GM23338 (cell line): ENCODE data around the gene NPAS3. TPM values are rescaled to one million over a fixed set of nuclear protein-coding genes. Genes with fewer than 3 reads are reported as not detected.

Experiments used
- ATAC-seq: fragments of 200-7000 bp; cut with Tn5 transposase; 3 replicates; pipeline ENCODE4 v1.9.1; 2020
- DNase-seq: peaks from one replicate; pipeline ENCODE4 v3.0.0-alpha.2; 2015; ENCODE audit warnings: low spot score
- H2AFZ ChIP-seq: fragments of 200-600 bp; sonication (generic); 2 replicates; pipeline ENCODE4 v1.8.0; 2016; ENCODE audit warnings: antibody characterized with exemption, mild to moderate bottlenecking, moderate library complexity
- H3F3A ChIP-seq: fragments of 200-600 bp; sonication (generic); replicated peaks from 2 replicates; pipeline ENCODE4 v1.8.0; 2017; ENCODE audit warnings: antibody characterized with exemption, mixed run types, low read depth
- H3K27ac ChIP-seq: fragments of 200-600 bp; sonication (generic); 2 replicates; pipeline ENCODE4 v1.6.1; 2016; ENCODE audit warnings: low read depth
- H3K27me3 ChIP-seq: fragments of 200-600 bp; sonication (generic); 2 replicates; pipeline ENCODE4 v1.8.0; 2016; ENCODE audit warnings: mild to moderate bottlenecking, mixed run types, moderate library complexity; ENCODE audit not compliant: insufficient read depth
- H3K36me3 ChIP-seq: fragments of 200-600 bp; sonication (generic); 2 replicates; pipeline ENCODE4 v1.8.0; 2016; ENCODE audit warnings: mild to moderate bottlenecking; ENCODE audit not compliant: insufficient read depth
- H3K4me1 ChIP-seq: fragments of 200-600 bp; sonication (generic); 2 replicates; pipeline ENCODE4 v1.8.0; 2016; ENCODE audit warnings: mild to moderate bottlenecking, moderate library complexity; ENCODE audit not compliant: insufficient read depth
- H3K4me2 ChIP-seq: fragments of 200-600 bp; sonication (generic); 2 replicates; pipeline ENCODE4 v1.7.1; 2017; ENCODE audit warnings: mixed run types
- H3K4me3 ChIP-seq: fragments of 200-600 bp; sonication (generic); 2 replicates; pipeline ENCODE4 v1.6.1; 2016; ENCODE audit warnings: mixed run types
- H3K79me2 ChIP-seq: fragments of 200-600 bp; sonication (generic); replicated peaks from 2 replicates; pipeline ENCODE4 v1.8.0; 2017; ENCODE audit warnings: mild to moderate bottlenecking; ENCODE audit not compliant: insufficient read depth
- H3K9me2 ChIP-seq: fragments of 200-600 bp; sonication (generic); 2 replicates; pipeline ENCODE4 v1.8.0; 2017; ENCODE audit not compliant: insufficient read depth
- H4K20me1 ChIP-seq: fragments of 200-600 bp; sonication (generic); replicated peaks from 2 replicates; pipeline ENCODE4 v1.8.0; 2017; ENCODE audit warnings: mild to moderate bottlenecking; ENCODE audit not compliant: insufficient read depth
- H3K27ac Mint-ChIP-seq: 2 replicates; pipeline ENCODE4 v1.8.0; 2020; ENCODE audit warnings: inconsistent platforms, mild to moderate bottlenecking, moderate library complexity, mixed read lengths
- H3K27me3 Mint-ChIP-seq: 3 replicates; pipeline ENCODE4 v1.8.0; 2022; ENCODE audit warnings: low read depth, mild to moderate bottlenecking, moderate library complexity, mixed read lengths, inconsistent platforms; ENCODE audit not compliant: insufficient read depth, poor library complexity
- H3K36me3 Mint-ChIP-seq: 3 replicates; pipeline ENCODE4 v1.8.0; 2021; ENCODE audit warnings: low read depth, mild to moderate bottlenecking, inconsistent platforms, moderate library complexity, mixed read lengths
- H3K4me1 Mint-ChIP-seq: 3 replicates; pipeline ENCODE4 v1.8.0; 2020; ENCODE audit warnings: mild to moderate bottlenecking, inconsistent platforms, mixed read lengths
- H3K4me3 Mint-ChIP-seq: 3 replicates; pipeline ENCODE4 v1.8.0; 2021; ENCODE audit warnings: moderate library complexity, mild to moderate bottlenecking, inconsistent platforms, mixed read lengths
- H3K9me3 Mint-ChIP-seq: 3 replicates; pipeline ENCODE4 v1.8.0; 2020; ENCODE audit warnings: moderate library complexity, mild to moderate bottlenecking, inconsistent platforms, mixed read lengths
- CREB1 ChIP-seq: fragments of 250-450 bp; sonication (Bioruptor Pico); IDR thresholded peaks from 2 replicates; pipeline ENCODE4 v1.5.0; 2020; ENCODE audit warnings: low read depth, mild to moderate bottlenecking, moderate library complexity
- EZH2 ChIP-seq: fragments of 200-600 bp; sonication (generic); IDR thresholded peaks from one replicate; pipeline ENCODE4 v1.8.0; 2017; ENCODE audit warnings: antibody characterized with exemption, mild to moderate bottlenecking, low read depth; ENCODE audit not compliant: unreplicated experiment
- EZH2phosphoT487 ChIP-seq: fragments of 200-600 bp; sonication (generic); IDR thresholded peaks from one replicate; pipeline ENCODE4 v1.8.1; 2018; ENCODE audit warnings: antibody characterized with exemption; ENCODE audit not compliant: unreplicated experiment
- JUNB ChIP-seq: IDR thresholded peaks from one replicate; pipeline ENCODE4 v1.6.1; 2016; ENCODE audit warnings: antibody characterized with exemption; ENCODE audit not compliant: unreplicated experiment
- NANOG ChIP-seq: IDR thresholded peaks from 2 replicates; pipeline ENCODE4 v1.6.1; 2016; ENCODE audit warnings: antibody characterized with exemption, borderline replicate concordance
- POLR2AphosphoS5 ChIP-seq: IDR thresholded peaks from 2 replicates; pipeline ENCODE4 v1.6.1; 2016; ENCODE audit warnings: antibody characterized with exemption, low read depth
- STAT1 ChIP-seq: IDR thresholded peaks from one replicate; pipeline ENCODE4 v1.6.1; 2016; ENCODE audit warnings: antibody characterized with exemption; ENCODE audit not compliant: unreplicated experiment
- ZNF114 ChIP-seq: fragments of 250-450 bp; sonication (Bioruptor Pico); IDR thresholded peaks from 2 replicates; pipeline ENCODE4 v1.5.0; 2020; ENCODE audit warnings: mild to moderate bottlenecking, moderate library complexity
- ZNF331 ChIP-seq: fragments of 250-450 bp; sonication (Bioruptor Pico); IDR thresholded peaks from 2 replicates; pipeline ENCODE4 v1.5.0; 2020; ENCODE audit warnings: low read depth, mild to moderate bottlenecking, moderate library complexity
- polyA plus RNA-seq: library from polyadenylated mRNA; unstranded; fragments of >200 nt; fragmentation: Nextera tagmentation; extraction: Ambion mirVana; gene quantifications from 2 replicates; pipeline ENCODE4 v1.2.1, GENCODE V29; 2016
- total RNA-seq: library from RNA; depleted of rRNA; stranded (reverse); fragments of >200 nt; shearing (Covaris generic); gene quantifications from 2 replicates; pipeline ENCODE4 v1.2.3, GENCODE V29; 2014
- TF ChIP-seq, protein P1 (sequence below): IDR thresholded peaks from one replicate; pipeline ENCODE4 v1.6.1; 2018; ENCODE audit warnings: antibody characterized with exemption; ENCODE audit not compliant: unreplicated experiment
- TF ChIP-seq, protein P2 (sequence below): fragments of 250-450 bp; sonication (Bioruptor Pico); IDR thresholded peaks from 2 replicates; pipeline ENCODE4 v1.5.0; 2020; ENCODE audit warnings: mild to moderate bottlenecking, moderate library complexity
- TF ChIP-seq, protein P3 (sequence below), 2 experiments: fragments of 200-600 bp in 1 of 2; sonication (generic) in 1 of 2; conservative IDR thresholded peaks; 2 replicates each; pipeline versions ENCODE4 v1.5.1 to v1.6.1; 2016 to 2017; ENCODE audit warnings: antibody characterized with exemption in 2 of 2, low read depth in 2 of 2, mild to moderate bottlenecking in 2 of 2, moderate library complexity in 1 of 2
- TF ChIP-seq, protein P4 (sequence below): IDR thresholded peaks from 2 replicates; pipeline ENCODE4 v1.6.1; 2016; ENCODE audit warnings: antibody characterized with exemption

Gene NPAS3
- total and polyA plus RNA-seq, 2 experiments from 2014 or later = 0.17 to 0.19 TPM

DNA sequence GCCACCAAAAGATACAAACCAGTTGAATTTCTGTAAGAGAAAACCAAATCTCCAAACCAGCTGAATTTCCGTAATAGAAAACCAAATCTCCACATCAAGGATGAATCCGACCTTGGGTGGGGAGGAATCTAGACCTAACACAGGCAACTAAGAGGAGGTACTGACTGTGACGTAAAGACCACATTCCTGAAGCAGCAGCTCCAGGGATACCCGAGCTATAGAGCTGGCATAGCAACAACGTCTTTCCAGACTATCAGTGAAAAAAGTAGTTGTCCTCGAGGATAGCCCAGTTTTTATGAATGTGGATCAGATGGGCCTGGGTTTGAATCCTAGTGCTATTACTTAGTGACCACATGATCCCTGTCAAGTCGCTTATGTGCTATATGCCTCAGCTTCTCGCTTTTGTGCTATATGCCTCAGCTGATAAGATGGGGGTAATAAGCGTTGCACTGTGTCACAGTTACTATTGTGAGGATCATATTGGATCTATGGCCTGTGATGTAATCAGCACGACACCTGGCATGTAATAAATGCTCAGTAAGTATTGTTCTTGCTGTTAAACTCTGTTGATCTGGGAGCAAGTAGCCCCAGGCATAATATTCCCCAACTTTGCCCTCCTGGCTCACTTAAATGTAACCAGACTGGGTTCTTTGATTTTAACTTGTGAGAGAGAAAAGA is 898.4 kb downstream of the NPAS3 start:
- Histone ChIP-seq H3K36me3 (no peaks in the 10 kb centered on the region), H3K27ac (no peak overlapping the region), H3K79me2 (no peaks in the 10 kb centered on the region), H3K4me2 (peak overlapping the region; percentile 53; the same call in 1 of the 2 replicates), H3F3A (no peaks in the 10 kb centered on the region), H4K20me1 (no peaks in the 10 kb centered on the region), H2AFZ (no peak overlapping the region), H3K27me3 (no peaks in the 10 kb centered on the region), H3K4me1 (peaks cover 14% of the 10 kb centered on the region), H3K4me3 (0 out of 2 replicates have a peak overlapping the region, but pooled peaks have one; percentile 21), H3K9me2 (no peaks in the 10 kb centered on the region; the same call in none of the 2 replicates)
- Mint-ChIP-seq H3K4me1 (peaks cover 6% of the 10 kb centered on the region), H3K4me3 (no peak overlapping the region), H3K27ac (no peak overlapping the region), H3K36me3 (no peaks in the 10 kb centered on the region), H3K27me3 (no peaks in the 10 kb centered on the region), H3K9me3 (peaks cover 1% of the 10 kb centered on the region; the same call in 2 of the 3 replicates)
- no peak for TF ChIP-seq NANOG
- TF ChIP-seq ZNF331 (CRISPR knock-in tag) = no peak
- TF ChIP-seq, protein P1, sequence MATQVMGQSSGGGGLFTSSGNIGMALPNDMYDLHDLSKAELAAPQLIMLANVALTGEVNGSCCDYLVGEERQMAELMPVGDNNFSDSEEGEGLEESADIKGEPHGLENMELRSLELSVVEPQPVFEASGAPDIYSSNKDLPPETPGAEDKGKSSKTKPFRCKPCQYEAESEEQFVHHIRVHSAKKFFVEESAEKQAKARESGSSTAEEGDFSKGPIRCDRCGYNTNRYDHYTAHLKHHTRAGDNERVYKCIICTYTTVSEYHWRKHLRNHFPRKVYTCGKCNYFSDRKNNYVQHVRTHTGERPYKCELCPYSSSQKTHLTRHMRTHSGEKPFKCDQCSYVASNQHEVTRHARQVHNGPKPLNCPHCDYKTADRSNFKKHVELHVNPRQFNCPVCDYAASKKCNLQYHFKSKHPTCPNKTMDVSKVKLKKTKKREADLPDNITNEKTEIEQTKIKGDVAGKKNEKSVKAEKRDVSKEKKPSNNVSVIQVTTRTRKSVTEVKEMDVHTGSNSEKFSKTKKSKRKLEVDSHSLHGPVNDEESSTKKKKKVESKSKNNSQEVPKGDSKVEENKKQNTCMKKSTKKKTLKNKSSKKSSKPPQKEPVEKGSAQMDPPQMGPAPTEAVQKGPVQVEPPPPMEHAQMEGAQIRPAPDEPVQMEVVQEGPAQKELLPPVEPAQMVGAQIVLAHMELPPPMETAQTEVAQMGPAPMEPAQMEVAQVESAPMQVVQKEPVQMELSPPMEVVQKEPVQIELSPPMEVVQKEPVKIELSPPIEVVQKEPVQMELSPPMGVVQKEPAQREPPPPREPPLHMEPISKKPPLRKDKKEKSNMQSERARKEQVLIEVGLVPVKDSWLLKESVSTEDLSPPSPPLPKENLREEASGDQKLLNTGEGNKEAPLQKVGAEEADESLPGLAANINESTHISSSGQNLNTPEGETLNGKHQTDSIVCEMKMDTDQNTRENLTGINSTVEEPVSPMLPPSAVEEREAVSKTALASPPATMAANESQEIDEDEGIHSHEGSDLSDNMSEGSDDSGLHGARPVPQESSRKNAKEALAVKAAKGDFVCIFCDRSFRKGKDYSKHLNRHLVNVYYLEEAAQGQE = no peak
- no peak for TF ChIP-seq JUNB
- TF ChIP-seq EZH2phosphoT487 = no peak
- TF ChIP-seq, protein P2, sequence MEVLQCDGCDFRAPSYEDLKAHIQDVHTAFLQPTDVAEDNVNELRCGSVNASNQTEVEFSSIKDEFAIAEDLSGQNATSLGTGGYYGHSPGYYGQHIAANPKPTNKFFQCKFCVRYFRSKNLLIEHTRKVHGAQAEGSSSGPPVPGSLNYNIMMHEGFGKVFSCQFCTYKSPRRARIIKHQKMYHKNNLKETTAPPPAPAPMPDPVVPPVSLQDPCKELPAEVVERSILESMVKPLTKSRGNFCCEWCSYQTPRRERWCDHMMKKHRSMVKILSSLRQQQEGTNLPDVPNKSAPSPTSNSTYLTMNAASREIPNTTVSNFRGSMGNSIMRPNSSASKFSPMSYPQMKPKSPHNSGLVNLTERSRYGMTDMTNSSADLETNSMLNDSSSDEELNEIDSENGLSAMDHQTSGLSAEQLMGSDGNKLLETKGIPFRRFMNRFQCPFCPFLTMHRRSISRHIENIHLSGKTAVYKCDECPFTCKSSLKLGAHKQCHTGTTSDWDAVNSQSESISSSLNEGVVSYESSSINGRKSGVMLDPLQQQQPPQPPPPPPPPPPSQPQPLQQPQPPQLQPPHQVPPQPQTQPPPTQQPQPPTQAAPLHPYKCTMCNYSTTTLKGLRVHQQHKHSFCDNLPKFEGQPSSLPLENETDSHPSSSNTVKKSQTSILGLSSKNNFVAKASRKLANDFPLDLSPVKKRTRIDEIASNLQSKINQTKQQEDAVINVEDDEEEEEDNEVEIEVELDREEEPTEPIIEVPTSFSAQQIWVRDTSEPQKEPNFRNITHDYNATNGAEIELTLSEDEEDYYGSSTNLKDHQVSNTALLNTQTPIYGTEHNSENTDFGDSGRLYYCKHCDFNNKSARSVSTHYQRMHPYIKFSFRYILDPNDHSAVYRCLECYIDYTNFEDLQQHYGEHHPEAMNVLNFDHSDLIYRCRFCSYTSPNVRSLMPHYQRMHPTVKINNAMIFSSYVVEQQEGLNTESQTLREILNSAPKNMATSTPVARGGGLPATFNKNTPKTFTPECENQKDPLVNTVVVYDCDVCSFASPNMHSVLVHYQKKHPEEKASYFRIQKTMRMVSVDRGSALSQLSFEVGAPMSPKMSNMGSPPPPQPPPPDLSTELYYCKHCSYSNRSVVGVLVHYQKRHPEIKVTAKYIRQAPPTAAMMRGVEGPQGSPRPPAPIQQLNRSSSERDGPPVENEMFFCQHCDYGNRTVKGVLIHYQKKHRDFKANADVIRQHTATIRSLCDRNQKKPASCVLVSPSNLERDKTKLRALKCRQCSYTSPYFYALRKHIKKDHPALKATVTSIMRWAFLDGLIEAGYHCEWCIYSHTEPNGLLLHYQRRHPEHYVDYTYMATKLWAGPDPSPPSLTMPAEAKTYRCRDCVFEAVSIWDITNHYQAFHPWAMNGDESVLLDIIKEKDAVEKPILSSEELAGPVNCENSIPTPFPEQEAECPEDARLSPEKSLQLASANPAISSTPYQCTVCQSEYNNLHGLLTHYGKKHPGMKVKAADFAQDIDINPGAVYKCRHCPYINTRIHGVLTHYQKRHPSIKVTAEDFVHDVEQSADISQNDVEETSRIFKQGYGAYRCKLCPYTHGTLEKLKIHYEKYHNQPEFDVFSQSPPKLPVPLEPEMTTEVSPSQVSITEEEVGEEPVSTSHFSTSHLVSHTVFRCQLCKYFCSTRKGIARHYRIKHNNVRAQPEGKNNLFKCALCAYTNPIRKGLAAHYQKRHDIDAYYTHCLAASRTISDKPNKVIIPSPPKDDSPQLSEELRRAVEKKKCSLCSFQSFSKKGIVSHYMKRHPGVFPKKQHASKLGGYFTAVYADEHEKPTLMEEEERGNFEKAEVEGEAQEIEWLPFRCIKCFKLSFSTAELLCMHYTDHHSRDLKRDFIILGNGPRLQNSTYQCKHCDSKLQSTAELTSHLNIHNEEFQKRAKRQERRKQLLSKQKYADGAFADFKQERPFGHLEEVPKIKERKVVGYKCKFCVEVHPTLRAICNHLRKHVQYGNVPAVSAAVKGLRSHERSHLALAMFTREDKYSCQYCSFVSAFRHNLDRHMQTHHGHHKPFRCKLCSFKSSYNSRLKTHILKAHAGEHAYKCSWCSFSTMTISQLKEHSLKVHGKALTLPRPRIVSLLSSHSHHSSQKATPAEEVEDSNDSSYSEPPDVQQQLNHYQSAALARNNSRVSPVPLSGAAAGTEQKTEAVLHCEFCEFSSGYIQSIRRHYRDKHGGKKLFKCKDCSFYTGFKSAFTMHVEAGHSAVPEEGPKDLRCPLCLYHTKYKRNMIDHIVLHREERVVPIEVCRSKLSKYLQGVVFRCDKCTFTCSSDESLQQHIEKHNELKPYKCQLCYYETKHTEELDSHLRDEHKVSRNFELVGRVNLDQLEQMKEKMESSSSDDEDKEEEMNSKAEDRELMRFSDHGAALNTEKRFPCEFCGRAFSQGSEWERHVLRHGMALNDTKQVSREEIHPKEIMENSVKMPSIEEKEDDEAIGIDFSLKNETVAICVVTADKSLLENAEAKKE (CRISPR knock-in tag) = no peak
- no peak for TF ChIP-seq CREB1 (CRISPR knock-in tag)
- TF ChIP-seq, protein P3, sequence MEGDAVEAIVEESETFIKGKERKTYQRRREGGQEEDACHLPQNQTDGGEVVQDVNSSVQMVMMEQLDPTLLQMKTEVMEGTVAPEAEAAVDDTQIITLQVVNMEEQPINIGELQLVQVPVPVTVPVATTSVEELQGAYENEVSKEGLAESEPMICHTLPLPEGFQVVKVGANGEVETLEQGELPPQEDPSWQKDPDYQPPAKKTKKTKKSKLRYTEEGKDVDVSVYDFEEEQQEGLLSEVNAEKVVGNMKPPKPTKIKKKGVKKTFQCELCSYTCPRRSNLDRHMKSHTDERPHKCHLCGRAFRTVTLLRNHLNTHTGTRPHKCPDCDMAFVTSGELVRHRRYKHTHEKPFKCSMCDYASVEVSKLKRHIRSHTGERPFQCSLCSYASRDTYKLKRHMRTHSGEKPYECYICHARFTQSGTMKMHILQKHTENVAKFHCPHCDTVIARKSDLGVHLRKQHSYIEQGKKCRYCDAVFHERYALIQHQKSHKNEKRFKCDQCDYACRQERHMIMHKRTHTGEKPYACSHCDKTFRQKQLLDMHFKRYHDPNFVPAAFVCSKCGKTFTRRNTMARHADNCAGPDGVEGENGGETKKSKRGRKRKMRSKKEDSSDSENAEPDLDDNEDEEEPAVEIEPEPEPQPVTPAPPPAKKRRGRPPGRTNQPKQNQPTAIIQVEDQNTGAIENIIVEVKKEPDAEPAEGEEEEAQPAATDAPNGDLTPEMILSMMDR (conservative IDR thresholded peaks at IDR 0.05; ENCODE audit: low read depth in 2 of 2) = no peak
- TF ChIP-seq EZH2 = no peak
- TF ChIP-seq STAT1 = no peak
- no peak for TF ChIP-seq ZNF114
- TF ChIP-seq, protein P4, sequence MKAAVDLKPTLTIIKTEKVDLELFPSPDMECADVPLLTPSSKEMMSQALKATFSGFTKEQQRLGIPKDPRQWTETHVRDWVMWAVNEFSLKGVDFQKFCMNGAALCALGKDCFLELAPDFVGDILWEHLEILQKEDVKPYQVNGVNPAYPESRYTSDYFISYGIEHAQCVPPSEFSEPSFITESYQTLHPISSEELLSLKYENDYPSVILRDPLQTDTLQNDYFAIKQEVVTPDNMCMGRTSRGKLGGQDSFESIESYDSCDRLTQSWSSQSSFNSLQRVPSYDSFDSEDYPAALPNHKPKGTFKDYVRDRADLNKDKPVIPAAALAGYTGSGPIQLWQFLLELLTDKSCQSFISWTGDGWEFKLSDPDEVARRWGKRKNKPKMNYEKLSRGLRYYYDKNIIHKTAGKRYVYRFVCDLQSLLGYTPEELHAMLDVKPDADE = no peak
- TF ChIP-seq POLR2AphosphoS5 = no peak
- ATAC-seq (peak; percentile 79), DNase-seq (peak; percentile 47)
